Measurements from ENCODE around the gene OSBPL7.

Gene OSBPL7

GRCh38 chr17:47820033-47820789, 1.4 kb downstream of the OSBPL7 start:
- DNase-seq = no peak

GRCh38 chr17:47819475-47819874, 2.1 kb downstream of the OSBPL7 start:
- DNase-seq = no peak

- DNase-seq = no peak
Observed at GRCh38 chr17:47818002-47818695, 3.4 kb downstream of the OSBPL7 start.

- DNase-seq = no peak
Observed at GRCh38 chr17:47816947-47817346, 4.6 kb downstream of the OSBPL7 start.

- DNase-seq = no peak
Observed at GRCh38 chr17:47816111-47816735, 5.4 kb downstream of the OSBPL7 start.

- no peak for DNase-seq
Observed at GRCh38 chr17:47815106-47815918, 6.3 kb downstream of the OSBPL7 start.

- no peak for DNase-seq
Observed at GRCh38 chr17:47813512-47814031, 8.0 kb downstream of the OSBPL7 start.

GRCh38 chr17:47813077-47813476, 8.5 kb downstream of the OSBPL7 start:
- no peak for DNase-seq

- DNase-seq = no peak
Observed at GRCh38 chr17:47812146-47812920, 9.3 kb downstream of the OSBPL7 start.

- no peak for DNase-seq
Observed at GRCh38 chr17:47811709-47812108, 9.9 kb downstream of the OSBPL7 start.

GRCh38 chr17:47810901-47811635, 10.5 kb downstream of the OSBPL7 start:
- DNase-seq = no peak

GRCh38 chr17:47810200-47810821, 11.3 kb downstream of the OSBPL7 start:
- peak; percentile 37 for DNase-seq

GRCh38 chr17:47808830-47809480, 12.6 kb downstream of the OSBPL7 start:
- no peak for DNase-seq

- DNase-seq = no peak
Observed at GRCh38 chr17:47808036-47808829, 13.4 kb downstream of the OSBPL7 start.

- DNase-seq = no peak
Observed at GRCh38 chr17:47807421-47807820, 14.2 kb downstream of the OSBPL7 start.

- no peak for DNase-seq
Observed at GRCh38 chr17:47806913-47807255, 14.7 kb downstream of the OSBPL7 start.

GRCh38 chr17:47806026-47806912, 15.3 kb downstream of the OSBPL7 start:
- no peak for DNase-seq

- no peak for DNase-seq
Observed at GRCh38 chr17:47804461-47804860, 17.1 kb downstream of the OSBPL7 start.

Data from stimulated activated CD4-positive, alpha-beta T cell treated with anti-CD3 and anti-CD28 coated beads, Interleukin-4, amount 100 ng/mL, for 24 hours (primary cell).